GM12874 (cell line): ENCODE data around the gene ACTN2.

ENCODE experiments used
- CTCF ChIP-seq: IDR thresholded peaks from 2 replicates; pipeline ENCODE4 v1.5.1; 2011; ENCODE audit warnings: low read depth, mild to moderate bottlenecking, control low read depth, low read length, moderate library complexity; ENCODE audit not compliant: insufficient read depth

The ACTN2 gene

DNA sequence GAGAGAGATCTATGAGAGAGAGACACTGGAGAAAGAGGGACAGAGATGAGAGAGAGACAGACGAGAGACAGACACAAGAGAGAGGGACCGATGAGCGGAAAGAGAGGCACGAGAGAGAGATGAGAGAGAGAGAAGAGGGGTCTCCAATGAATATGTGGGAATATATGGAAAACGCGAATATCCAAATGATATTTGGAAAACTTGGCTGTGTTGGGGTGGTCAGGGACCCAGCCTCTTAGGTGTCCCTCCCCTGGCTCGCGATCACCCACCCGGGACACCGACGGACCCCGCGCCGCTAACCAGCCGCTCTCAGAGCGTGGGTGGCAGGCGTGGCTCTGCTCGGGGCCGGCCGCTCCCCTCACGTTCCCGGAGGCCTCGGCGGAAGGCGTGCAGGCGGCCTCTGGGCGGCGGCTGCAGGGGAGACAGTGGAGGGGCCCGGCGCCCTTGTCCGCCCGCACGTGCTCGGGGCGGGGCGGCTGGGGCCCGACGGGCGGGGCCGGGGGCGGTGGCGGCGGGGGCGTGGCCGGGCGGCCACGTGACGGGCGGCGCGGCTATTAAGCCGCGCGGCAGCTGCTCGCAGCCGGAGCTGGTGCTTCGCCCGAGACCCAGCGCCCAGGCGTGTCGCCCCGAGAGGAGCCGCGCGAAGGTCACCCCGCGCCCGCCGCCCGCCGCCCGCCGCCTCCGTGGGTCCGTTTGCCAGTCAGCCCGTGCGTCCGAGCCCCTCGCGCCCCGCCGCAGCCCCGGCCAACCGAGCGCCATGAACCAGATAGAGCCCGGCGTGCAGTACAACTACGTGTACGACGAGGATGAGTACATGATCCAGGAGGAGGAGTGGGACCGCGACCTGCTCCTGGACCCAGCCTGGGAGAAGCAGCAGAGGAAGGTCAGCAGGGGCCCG is at the start of gene ACTN2:
Gene ACTN2 (plus strand): TSS at position 583 of the 898 bp plus-strand sequence. CDS start 175 bp downstream, at position 758.
- no peak for TF ChIP-seq CTCF

- no peak for TF ChIP-seq CTCF
Measured at GRCh38 chr1:236638945-236639344, 47.4 kb upstream of the ACTN2 start.

DNA sequence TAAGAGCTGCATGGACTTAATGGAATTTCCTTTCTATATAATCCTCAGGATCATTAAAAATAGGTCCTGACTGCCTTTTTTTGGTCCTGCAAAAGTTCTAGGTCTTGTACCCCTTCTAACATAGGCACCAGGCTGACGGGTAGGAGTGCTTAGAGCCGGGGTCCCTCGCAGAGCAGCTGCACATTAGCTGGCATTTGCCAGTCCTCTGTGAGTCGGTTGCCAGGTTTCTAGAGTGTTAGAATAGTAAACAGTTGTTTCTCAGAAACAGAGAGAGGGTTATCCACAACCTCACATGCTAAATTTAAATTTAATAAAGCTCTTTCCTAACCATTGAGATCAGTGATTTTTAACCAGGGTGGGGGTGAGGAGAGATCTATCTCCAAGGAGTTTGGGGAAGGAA is 46.6 kb upstream of the ACTN2 start:
- TF ChIP-seq CTCF = no peak

GRCh38 chr1:236642763-236643162 is 43.5 kb upstream of the ACTN2 start:
- TF ChIP-seq CTCF = no peak

DNA sequence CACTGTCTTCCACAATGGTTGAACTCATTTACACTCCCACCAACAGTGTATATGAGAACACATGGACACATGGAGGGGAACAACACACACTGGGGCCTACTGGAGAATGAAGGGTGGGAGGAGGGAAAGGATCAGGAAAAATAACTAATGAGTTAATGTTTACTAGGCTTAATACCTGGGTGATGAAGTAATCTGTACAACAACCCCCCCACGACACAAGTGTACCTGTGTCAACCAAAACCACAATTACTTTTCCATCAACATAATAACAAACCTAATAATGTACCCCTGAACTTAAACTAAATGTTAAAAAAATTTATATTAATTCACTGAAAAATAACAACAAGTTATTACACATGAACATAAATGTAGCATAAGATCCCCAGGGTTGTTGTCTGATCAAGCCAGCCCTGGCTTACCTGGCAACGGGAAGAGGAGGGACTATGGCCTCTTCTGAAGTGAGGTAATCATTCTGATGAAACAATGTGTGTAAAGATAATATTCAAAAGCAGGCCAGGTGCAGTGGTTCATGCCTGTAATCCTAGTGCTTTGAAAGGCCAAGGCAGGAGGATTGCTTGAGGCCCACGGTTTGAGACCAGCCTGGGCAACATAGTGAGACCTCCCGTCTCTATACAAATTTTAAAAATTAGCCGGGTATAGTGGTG is 41.2 kb upstream of the ACTN2 start:
- no peak for TF ChIP-seq CTCF

DNA sequence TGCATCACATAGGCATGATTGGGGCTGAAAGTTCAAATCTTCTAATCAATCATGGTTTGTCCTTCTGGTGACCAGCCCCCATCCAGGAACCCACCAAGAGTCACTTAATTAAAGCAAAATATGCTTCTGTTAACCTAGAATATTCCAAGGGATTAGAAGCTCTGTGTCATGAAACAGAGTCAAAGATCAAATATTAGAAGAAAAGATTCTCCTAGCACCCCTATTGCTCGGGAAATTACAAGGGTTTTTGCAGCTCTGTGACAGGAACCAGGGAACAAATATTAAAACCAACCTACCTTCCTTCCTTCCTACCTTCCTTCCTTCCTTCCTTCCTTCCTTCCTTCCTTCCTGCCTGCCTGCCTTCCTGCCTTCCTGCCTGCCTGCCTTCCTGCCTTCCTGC is 31.8 kb upstream of the ACTN2 start:
- TF ChIP-seq CTCF = no peak

DNA sequence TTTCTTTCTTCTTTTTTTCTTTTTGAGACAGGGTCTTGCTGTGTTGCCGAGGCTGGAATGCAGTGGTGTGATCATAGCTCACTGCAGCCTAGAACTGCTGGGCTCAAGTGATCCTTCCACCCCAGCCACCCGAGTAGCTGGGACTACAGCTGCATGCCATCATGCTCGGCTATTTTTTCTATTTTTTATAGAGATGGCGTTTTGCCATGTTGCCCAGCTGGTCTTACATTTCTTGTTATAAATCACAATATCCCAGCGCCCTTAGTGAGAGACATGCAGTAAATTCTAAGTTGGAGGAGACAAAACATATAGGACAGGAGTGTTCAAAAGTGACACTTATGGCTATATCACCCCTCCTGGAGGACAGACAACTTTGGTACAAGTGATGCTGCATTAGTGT is 31.3 kb upstream of the ACTN2 start:
- no peak for TF ChIP-seq CTCF
